ENCODE results near the gene GART.

- TF ChIP-seq CTCF (IDR thresholded peaks at IDR 0.05) (no peak), BCL3 (IDR thresholded peaks at IDR 0.05) (no peak)
Observed at GRCh38 chr21:33543505-33544129, 1.7 kb upstream of the GART start.

Data from A549 (cell line).